Right lobe of liver (tissue), 4 donors: ENCODE results near the gene FER.

Experiments used
- POLR2A ChIP-seq: fragments of 450-650 bp; IDR thresholded peaks from one replicate; pipeline ENCODE4 v1.6.1; 2017; ENCODE audit warnings: antibody characterized with exemption, mild to moderate bottlenecking
- TF ChIP-seq, protein P1 (sequence below), 4 donors: fragments of 200-600 bp in 3 of 4; fragments of 450-650 bp in 1 of 4; IDR thresholded peaks; one replicate each; pipeline versions ENCODE4 v1.5.1 to v1.8.0; 2016 to 2022; ENCODE audit warnings: antibody characterized with exemption in 4 of 4, mild to moderate bottlenecking in 2 of 4
- donor health status: DM: no; HTN: no; CAD: no.
- donor health status: DM: no; HTN: no; CAD: no.
- donor health status: DM: no; HTN: yes; CAD: no.

DNA sequence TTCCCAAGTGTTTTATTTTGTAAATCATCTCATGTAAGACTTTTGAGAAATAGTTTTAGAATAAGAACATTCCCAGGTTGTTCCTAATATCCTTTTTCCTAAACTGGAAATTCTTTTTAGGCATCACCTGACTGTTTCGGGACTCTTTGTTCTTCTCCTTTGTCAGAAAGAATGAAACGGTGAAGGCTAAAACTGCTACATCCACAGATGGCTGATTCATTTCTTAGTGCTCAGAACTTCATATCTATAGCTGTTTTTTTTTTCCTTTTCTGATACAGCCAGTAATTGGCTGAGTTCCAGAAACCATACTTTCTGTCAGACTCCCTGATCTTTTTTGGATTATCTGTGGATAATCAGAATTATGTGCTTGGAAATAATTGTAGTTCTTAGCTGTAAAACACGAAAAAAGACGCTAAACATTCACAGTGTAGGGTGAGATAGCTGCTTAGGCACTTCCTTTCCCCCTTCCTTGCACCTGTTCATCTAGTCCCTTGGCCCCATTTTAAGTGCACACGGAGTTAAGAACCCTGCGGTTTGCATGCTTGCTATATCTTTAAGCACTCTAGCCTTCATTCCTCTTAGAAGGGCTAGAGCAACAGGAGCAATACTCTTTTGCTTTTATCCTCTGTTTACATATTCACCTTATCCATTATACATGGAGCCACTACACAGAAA, 378.2 kb downstream of the FER start:
- TF ChIP-seq, protein P1, sequence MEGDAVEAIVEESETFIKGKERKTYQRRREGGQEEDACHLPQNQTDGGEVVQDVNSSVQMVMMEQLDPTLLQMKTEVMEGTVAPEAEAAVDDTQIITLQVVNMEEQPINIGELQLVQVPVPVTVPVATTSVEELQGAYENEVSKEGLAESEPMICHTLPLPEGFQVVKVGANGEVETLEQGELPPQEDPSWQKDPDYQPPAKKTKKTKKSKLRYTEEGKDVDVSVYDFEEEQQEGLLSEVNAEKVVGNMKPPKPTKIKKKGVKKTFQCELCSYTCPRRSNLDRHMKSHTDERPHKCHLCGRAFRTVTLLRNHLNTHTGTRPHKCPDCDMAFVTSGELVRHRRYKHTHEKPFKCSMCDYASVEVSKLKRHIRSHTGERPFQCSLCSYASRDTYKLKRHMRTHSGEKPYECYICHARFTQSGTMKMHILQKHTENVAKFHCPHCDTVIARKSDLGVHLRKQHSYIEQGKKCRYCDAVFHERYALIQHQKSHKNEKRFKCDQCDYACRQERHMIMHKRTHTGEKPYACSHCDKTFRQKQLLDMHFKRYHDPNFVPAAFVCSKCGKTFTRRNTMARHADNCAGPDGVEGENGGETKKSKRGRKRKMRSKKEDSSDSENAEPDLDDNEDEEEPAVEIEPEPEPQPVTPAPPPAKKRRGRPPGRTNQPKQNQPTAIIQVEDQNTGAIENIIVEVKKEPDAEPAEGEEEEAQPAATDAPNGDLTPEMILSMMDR (IDR thresholded peaks at IDR 0.05) = no peak
- TF ChIP-seq POLR2A = no peak
